ENCODE measurements around the gene GLIS1. TPM values are rescaled to one million over a fixed set of nuclear protein-coding genes. Genes with fewer than 3 reads are reported as not detected.

Gene GLIS1
- polyA plus RNA-seq, 3 donors from 2014 or later: not detected

DNA sequence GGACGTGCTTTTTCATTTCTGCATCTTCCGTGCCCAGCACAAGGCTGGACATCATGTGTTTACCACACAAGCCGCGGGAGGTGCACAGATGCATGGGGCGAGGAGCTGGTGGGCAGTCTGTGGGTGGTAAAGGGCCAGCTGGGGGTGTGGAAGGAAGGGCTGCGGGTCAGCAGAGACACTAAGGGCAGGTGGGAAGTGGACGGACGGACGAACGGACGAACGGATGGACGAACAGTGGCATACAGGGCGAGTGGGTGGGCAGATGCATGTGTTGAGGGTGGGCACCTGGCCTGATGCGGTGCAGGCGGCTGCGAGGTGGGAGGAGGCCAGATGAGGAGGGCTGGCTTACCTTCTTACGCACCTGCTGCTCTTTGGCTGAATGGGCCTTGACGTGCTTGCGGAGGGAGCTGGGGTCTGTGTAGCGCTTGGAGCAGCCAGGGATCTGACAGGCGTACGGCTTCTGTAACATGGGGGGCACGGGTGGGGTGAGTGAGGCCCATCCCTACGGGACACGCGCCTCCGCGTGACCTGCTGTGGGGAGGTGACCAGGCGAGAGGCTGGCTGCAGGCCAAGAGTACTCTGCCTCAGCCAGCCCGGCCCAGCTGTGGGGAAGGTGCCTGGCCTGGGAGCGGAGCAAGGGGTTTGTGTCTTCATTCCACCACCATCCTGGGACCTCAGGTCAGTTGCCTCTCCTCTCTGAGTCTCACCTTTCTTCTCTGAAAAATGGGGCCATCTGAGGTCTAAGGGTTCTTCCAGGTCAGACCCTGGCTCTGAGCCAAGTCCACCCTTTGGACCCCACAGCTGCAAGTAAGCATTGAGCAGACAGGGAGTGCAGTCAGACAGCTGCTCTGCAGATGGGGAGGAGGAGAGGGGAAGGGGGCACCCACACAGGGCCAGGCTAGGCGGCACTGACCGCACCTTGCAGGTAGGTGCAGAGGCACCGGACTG is 214.3 kb downstream of the GLIS1 start:
- Mint-ChIP-seq H3K9me3 (no peaks in the 10 kb centered on the region), H3K27me3 (ENCODE audit: low read depth in 3 of 3) (peaks cover 2 to 8% (median 2%) of the 10 kb centered on the region in 3 donors), H3K4me1 (no peaks in the 10 kb centered on the region), H3K27ac (no peak overlapping the region), H3K4me3 (no peak overlapping the region), H3K36me3 (no peaks in the 10 kb centered on the region)
- DNase-seq: no peak

DNA sequence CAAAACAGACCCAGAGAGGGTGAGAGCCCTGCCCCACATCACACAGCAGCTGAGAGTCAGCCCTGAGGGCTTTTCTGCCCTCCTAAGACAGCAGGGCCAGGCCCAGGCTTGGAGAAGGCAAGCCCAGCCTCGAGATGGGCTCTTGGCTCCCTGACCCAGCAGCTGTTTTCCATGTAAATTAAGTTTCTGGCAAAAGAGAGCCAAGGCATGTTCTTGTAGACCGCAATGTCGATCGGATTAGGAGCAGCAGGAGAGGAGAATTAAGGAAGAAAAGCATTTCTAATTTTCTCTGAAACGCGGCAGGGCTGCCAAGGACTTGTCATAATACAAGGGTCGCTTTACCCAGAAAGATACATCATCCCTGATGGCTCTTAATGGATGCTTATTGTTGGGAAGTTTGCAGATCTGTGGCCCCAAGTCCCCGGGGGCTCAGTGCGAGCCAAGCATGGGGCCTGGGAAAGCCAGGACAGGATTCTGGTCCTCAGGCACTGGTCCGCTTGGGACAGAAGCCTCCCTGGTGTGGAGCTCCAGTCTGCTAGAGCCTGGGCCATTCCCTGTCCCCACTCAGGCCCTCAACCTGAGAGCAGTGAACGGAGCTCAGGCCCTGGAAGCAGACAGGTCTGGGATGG is 216.9 kb downstream of the GLIS1 start:
- Mint-ChIP-seq H3K9me3 (no peaks in the 10 kb centered on the region), H3K4me3 (no peak overlapping the region), H3K27me3 (ENCODE audit: low read depth in 3 of 3) (peaks cover 2 to 7% (median 2%) of the 10 kb centered on the region in 3 donors), H3K4me1 (no peaks in the 10 kb centered on the region), H3K36me3 (no peaks in the 10 kb centered on the region), H3K27ac (no peak overlapping the region)
- DNase-seq: no peak

DNA sequence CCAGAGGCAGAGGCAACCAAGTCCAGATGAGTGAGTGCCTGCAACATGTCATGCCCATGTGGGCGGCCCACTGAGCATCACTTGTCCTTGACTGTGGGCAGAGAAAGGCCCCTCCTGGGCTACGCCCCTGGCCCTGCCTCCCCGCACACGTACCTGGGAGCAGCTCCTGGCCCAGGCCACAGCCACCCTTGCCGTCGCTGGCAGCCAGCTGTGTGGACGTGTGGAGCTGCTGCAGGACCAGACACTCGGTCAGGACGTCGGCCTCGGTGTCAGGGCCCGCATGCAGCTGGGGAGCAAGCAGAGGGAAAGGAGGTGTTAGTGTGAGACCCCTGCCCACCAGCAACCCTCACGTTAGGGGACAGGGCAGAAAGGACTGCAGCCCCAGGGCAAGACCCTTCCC is 218.5 kb downstream of the GLIS1 start:
- Mint-ChIP-seq H3K36me3 (no peaks in the 10 kb centered on the region), H3K27me3 (ENCODE audit: low read depth in 3 of 3) (peaks cover 1 to 9% (median 2%) of the 10 kb centered on the region in 3 donors), H3K4me1 (no peaks in the 10 kb centered on the region), H3K9me3 (no peaks in the 10 kb centered on the region), H3K4me3 (no peak overlapping the region), H3K27ac (no peak overlapping the region)
- DNase-seq: no peak

DNA sequence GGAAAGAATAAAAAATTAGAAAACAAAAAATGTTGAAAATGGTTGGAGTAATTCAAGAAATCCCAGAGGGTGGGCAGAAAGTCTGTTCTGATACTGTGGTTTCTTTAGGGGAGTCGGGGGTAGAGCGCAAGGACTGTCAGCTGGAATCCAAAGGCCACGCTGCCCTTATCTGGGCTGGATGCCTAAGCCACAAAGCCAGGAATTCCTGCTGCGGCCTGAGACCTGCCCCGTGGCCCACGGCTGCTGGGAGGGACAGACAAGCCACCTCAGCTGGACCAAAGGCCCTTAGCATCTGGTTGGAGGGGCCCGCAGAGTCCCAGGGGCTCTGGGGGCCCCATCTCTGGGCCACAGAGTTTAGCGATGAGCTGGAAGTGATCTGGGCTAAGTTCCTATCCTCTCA is 219.5 kb downstream of the GLIS1 start:
- Mint-ChIP-seq H3K4me3 (no peak overlapping the region), H3K27me3 (ENCODE audit: low read depth in 3 of 3) (peaks cover 0 to 8% (median 1%) of the 10 kb centered on the region in 3 donors), H3K27ac (no peak overlapping the region), H3K4me1 (no peaks in the 10 kb centered on the region), H3K9me3 (no peaks in the 10 kb centered on the region), H3K36me3 (no peaks in the 10 kb centered on the region)
- no peak for DNase-seq

DNA sequence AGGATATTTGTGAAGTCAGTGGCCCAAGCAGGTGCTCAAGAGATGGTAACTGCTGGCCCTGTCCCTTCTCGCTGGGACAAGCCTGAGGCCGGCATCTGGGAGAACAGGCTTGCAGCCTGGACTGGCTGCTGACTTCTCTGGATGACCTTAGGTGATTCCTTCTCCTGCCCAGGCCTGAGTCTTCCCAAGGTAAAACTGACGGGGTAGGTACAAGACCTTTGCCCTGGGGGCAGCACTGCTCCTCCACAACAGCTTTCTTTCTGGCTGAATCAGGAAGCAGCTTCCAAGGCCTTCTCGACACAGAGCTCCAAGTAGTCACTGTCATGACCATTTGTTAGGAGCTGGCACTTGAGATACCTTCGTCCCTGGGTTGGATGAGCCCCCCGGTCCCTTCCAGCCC is 220.2 kb downstream of the GLIS1 start:
- peaks cover 0 to 5% (median 1%) of the 10 kb centered on the region in 3 donors for H3K27me3 Mint-ChIP-seq (ENCODE audit: low read depth in 3 of 3)
- no peak for DNase-seq
- no peak overlapping the region for H3K27ac Mint-ChIP-seq

DNA sequence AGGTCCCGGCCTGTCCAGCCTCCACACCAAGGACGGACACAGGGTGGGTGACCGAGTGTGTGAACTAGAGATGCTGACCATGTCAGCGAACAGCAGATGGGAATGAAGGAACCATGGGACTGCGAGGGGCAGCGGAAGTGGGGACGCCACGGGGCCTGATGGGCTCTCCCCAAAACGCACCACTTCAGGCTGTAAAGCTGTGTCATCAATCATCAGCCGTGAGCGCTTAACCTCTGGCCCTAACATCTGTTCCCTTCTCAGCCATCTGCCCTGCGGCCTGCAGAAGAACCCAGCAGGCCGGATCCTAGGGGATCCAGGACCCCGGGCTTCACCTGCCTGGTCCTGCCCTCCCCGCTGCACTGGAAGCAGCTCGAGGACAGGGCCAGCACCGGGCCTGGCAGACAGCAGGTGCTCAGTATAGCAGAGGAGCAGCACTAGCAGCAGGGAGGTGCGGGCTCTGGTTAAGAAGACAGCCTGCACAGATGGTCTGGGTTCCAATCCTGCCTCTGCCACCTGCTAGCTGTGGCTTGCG is 221.1 kb downstream of the GLIS1 start:
- Mint-ChIP-seq H3K27me3 (ENCODE audit: low read depth in 3 of 3) (peaks cover 0 to 2% (median 1%) of the 10 kb centered on the region in 3 donors), H3K9me3 (no peaks in the 10 kb centered on the region), H3K27ac (no peak overlapping the region), H3K4me3 (no peak overlapping the region), H3K36me3 (no peaks in the 10 kb centered on the region), H3K4me1 (no peaks in the 10 kb centered on the region)
- no peak for DNase-seq

More for the DNA sequence above, 220.2 kb downstream of the GLIS1 start:
- H3K4me1 Mint-ChIP-seq: no peaks in the 10 kb centered on the region
- H3K9me3 Mint-ChIP-seq: no peaks in the 10 kb centered on the region
- no peaks in the 10 kb centered on the region for H3K36me3 Mint-ChIP-seq
- H3K4me3 Mint-ChIP-seq: no peak overlapping the region

DNA sequence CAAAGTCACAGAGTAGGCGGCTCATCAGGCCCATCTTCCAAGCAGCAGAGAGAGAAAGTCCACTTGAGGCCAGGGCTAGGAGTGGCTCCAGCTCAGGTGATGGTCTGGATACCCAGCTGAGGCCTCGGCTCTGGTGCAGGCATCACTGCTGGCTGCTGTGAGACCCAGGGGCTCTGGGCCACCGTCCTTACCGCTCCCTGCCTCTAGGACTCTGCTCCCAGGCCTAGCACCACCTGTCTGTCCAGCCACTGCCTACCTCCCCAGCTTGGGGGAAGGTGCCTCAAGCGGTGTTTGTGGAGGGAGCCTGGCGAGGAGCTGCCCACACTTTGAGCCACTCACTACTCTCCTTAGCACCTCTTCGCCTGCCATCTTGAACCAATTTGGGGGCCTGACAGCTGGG is 221.9 kb downstream of the GLIS1 start:
- Mint-ChIP-seq H3K27ac (no peak overlapping the region), H3K4me3 (no peak overlapping the region), H3K36me3 (no peaks in the 10 kb centered on the region), H3K4me1 (no peaks in the 10 kb centered on the region), H3K27me3 (ENCODE audit: low read depth in 3 of 3) (peaks cover 0 to 2% (median 1%) of the 10 kb centered on the region in 3 donors), H3K9me3 (no peaks in the 10 kb centered on the region)
- no peak for DNase-seq

DNA sequence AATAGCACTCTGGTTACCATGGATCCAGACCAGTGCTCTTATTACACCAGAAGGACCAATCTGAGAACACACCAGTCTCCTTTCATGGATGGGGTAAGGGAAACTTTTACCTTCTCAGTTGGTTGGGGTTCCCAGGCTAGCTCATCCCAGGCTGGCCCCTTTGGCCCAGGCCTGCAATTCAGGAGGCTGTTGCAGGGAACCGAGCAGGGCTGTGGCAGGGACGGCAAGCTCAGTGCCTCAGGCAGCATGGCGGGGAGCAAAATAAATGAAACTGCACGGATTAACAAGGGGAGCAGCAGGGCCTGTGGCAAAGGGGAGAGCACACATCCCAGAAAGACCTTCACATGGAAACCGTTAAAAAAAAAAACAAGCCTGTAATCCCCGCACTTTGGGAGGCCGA is 222.8 kb downstream of the GLIS1 start:
- no peak for DNase-seq

DNA sequence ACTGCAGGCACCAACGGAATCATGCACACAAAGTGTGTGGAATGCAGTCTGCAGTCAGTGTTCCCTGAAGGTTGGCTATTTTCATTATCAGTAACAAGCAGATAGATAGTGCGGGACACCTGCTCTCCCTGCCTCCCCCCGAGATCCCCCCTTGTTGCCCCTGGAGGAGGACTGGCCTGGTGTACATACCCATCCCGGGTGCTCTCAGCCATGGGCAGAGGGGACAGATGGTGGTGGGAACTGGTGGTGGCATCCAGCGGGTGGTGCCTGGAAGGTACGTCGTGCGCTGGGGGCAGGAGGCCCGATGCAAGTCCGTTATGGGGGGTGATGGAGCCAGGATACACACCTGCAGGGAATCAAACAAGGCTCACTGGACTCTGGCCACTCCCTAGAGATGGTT is 224.5 kb downstream of the GLIS1 start:
- no peak for DNase-seq
- no peaks in the 10 kb centered on the region for H3K4me1 Mint-ChIP-seq
- no peaks in the 10 kb centered on the region for H3K36me3 Mint-ChIP-seq
- peaks cover 0 to 2% (median 1%) of the 10 kb centered on the region in 3 donors for H3K27me3 Mint-ChIP-seq (ENCODE audit: low read depth in 3 of 3)
- no peaks in the 10 kb centered on the region for H3K9me3 Mint-ChIP-seq
- no peak overlapping the region for H3K27ac Mint-ChIP-seq
- H3K4me3 Mint-ChIP-seq: no peak overlapping the region

More for the DNA sequence above, 222.8 kb downstream of the GLIS1 start:
- Mint-ChIP-seq H3K4me1 (no peaks in the 10 kb centered on the region), H3K36me3 (no peaks in the 10 kb centered on the region), H3K27me3 (ENCODE audit: low read depth in 3 of 3) (peaks cover 0 to 2% (median 1%) of the 10 kb centered on the region in 3 donors), H3K9me3 (no peaks in the 10 kb centered on the region), H3K27ac (no peak overlapping the region), H3K4me3 (no peak overlapping the region)

DNA sequence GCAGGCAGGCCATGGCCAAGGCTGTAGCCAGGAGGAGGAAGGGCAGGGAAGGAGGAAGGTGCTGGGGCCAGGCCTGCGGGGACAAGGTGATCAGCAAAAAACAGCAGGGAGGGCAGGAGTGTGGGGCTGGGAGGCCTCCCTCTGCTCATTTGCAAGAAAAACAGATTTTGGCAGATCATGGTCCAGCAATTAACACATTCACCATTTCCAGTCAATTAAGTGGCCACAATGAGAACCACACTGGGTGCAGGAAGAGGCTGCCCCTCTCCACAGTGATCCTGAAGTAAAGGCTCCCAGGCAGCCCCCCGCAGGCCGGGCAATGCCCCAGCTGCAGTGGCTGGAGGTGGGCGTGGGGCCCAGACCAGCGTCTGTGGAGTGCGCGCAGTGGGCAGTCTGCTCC is 225.1 kb downstream of the GLIS1 start:
- no peak overlapping the region for H3K4me3 Mint-ChIP-seq
- no peak for DNase-seq
- H3K36me3 Mint-ChIP-seq: no peaks in the 10 kb centered on the region
- H3K4me1 Mint-ChIP-seq: peaks cover 0 to 1% of the 10 kb centered on the region in 2 donors
- H3K27me3 Mint-ChIP-seq (ENCODE audit: low read depth in 3 of 3): peaks cover 0 to 2% (median 1%) of the 10 kb centered on the region in 3 donors
- H3K9me3 Mint-ChIP-seq: no peaks in the 10 kb centered on the region
- H3K27ac Mint-ChIP-seq: no peak overlapping the region

DNA sequence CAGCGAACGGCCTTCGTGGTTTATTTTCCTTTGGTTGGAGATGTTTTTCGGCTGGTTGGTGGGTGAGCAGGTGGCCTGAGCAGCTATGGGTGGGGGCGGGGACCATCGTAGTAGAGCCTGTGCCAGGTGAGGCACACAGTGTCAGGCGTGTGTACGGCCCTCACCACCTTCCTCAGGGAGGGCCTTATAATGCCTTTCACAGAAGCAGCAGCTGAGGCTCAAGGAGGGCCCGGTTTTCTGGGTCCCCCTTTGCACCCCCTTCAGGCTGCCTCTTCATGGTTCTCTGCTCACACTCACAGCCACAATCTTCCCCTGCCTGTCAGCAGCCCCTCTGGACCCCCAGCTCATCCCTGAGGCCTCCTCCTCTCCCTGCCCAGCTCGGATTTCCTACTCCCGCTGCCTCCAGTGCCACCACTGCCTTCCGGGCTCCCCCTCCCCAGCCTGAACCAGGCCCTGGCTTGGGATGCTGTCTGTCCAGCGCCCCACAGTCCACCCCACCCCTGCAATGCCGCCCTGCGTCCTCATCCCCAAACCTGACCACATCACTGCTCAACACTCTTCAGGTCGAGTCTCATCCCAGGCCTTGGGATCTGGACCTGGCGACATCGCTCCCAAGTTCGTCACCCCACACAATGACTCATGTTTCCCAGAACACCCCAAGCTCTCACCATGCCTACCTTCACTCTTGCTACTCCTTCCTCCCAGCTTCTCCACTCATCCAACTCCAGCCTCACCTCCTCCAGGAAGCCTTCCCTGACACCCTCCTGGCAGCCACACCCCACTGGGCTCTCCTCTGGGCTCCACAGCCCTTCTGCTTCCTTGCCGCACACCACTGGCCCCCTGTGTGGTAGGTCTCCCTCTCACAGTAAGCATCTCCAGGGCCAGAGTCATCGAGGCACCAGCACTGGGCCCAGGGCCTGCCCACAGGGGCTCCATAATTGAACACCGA is 225.9 kb downstream of the GLIS1 start:
- no peak for DNase-seq
- no peaks in the 10 kb centered on the region for H3K9me3 Mint-ChIP-seq
- no peak overlapping the region for H3K4me3 Mint-ChIP-seq
- peaks cover 0 to 1% of the 10 kb centered on the region in 2 donors for H3K4me1 Mint-ChIP-seq
- no peaks in the 10 kb centered on the region for H3K36me3 Mint-ChIP-seq
- peaks cover 0 to 2% (median 1%) of the 10 kb centered on the region in 3 donors for H3K27me3 Mint-ChIP-seq (ENCODE audit: low read depth in 3 of 3)
- H3K27ac Mint-ChIP-seq: no peak overlapping the region

DNA sequence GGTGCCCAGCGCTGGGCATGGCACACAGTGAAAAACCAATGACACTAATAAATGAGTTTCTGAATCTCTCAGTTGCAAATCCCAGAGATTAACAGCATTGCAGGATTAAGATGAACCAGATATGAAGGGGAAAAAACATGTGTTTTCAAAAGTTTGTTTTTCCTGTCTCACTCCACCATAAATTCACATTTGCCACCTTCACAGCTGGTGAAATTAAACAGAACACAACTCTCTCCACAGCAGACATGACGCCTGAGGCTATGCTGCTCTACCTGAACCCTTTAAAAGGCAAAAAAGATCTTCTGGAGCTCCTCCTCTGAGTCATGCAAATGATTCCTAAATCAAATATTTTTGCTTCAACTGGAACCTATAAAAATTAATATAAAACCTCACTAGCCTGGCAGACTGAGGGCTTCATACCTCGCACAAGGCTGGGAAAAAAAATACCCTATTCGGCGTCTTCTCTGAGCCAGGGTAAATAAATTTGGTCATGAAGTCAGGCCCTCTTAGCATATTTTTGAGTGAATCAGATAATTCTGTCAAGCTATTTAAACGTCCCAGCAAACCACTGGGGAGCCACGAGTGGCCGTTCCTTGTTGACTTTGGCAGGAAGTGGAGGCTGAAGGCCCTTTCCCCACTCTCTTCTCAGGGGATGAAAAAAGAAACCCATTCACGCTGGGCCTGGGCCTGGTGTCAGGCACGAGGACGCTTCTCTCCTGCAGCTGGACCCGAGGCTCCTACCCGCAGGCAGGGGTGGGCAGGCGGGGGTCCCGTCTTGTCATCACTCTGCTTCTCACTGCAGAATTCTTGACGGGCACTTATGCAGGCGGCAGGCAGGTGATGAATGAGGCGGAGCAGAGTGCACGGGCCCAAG is 226.8 kb downstream of the GLIS1 start:
- no peaks in the 10 kb centered on the region for H3K36me3 Mint-ChIP-seq
- peaks cover 0 to 2% (median 1%) of the 10 kb centered on the region in 3 donors for H3K27me3 Mint-ChIP-seq (ENCODE audit: low read depth in 3 of 3)
- H3K4me1 Mint-ChIP-seq: peaks cover 0 to 1% of the 10 kb centered on the region in 2 donors
- no peak overlapping the region for H3K4me3 Mint-ChIP-seq
- no peak for DNase-seq
- H3K27ac Mint-ChIP-seq: no peak overlapping the region
- no peaks in the 10 kb centered on the region for H3K9me3 Mint-ChIP-seq
